Measurements from ENCODE around the gene ROR1.

ROR1 gene

DNA sequence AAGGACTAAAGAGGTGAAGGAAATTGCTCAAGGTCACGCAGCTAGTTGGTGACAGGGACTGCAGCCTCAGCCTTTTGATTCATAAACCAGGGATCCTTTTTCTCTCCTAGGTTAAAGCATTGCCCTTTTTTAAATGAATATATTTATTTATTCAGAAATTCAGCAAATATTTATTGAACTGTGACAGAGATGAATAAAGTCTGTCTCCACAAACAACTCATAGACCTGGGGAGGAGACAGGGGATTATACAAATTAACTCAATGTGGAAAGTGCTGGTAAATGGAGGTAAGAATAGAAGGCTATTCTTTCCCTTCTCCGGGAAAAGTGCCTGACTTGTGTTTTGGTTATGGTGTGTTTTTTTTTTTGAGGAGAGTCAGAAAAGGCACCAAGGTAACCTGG, 110.7 kb downstream of the ROR1 start:
- Histone ChIP-seq H2BK12ac (ENCODE audit: low read length in 2 of 2) (no peak overlapping the region), H3K9ac (ENCODE audit: low read length) (no peak overlapping the region), H4K8ac (ENCODE audit: low read length) (no peak overlapping the region), H3K4me1 (ENCODE audit: control insufficient read depth, insufficient read depth, low read depth, low read length) (peaks cover 4% of the 10 kb centered on the region), H3K14ac (ENCODE audit: low read length in 2 of 2) (no peak overlapping the region), H4K91ac (ENCODE audit: low read length) (no peak overlapping the region), H2AK5ac (ENCODE audit: low read length, severe bottlenecking) (no peak overlapping the region), H3K4me2 (ENCODE audit: low read length, poor library complexity, severe bottlenecking) (no peak overlapping the region), H3K27me3 (ENCODE audit: control insufficient read depth in 1 of 2, insufficient read depth in 1 of 2, low read length in 2 of 2) (no peaks in the 10 kb centered on the region), H2AFZ (ENCODE audit: low read depth, low read length) (no peak overlapping the region), H3K79me1 (replicated peaks; ENCODE audit: low read length, poor library complexity, severe bottlenecking) (peaks cover 26% of the 10 kb centered on the region), H3K23ac (ENCODE audit: low read length in 2 of 2) (no peak overlapping the region), H3K18ac (ENCODE audit: low read depth in 1 of 2, low read length in 2 of 2) (no peak overlapping the region), H2BK120ac (ENCODE audit: low read depth, low read length) (no peak overlapping the region), H2BK15ac (ENCODE audit: low read depth, poor library complexity, severe bottlenecking) (no peak overlapping the region), H3K9me3 (ENCODE audit: control insufficient read depth, low read length) (no peaks in the 10 kb centered on the region), H2BK5ac (ENCODE audit: low read depth, low read length, poor library complexity, severe bottlenecking) (no peak overlapping the region), H3K27ac (ENCODE audit: low read length, poor library complexity, severe bottlenecking) (no peak overlapping the region), H3K4me3 (ENCODE audit: insufficient read depth in 1 of 2, low read depth in 1 of 2, low read length in 2 of 2) (no peak overlapping the region), H3K4ac (ENCODE audit: low read depth in 1 of 2, low read length in 2 of 2) (no peak overlapping the region), H3K36me3 (ENCODE audit: control insufficient read depth in 1 of 2, insufficient read depth in 2 of 2, low read depth in 1 of 2, low read length in 2 of 2) (no peaks in the 10 kb centered on the region)
- WGBS = 91% methylated on average over 1 of the region's 2 CpGs
- DNase-seq = no peak

DNA sequence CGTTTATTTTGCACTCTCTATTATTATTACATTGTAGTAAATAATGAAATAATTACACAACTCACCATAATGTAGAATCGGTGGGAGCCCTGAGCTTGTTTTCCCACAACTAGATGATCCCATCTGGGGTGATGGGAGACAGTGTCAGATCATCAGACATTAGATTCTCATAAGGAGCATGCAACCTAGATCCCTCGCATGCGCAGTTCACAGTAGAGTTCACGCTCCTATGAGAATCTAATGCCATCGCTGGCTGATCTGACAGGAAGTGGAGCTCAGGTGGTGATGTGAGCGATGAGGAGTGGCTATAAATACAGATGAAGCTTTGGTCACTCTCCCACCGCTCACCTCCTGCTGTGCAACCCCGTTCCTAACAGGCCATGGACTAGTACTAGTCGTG, 112.1 kb downstream of the ROR1 start:
- Histone ChIP-seq H2AK5ac (ENCODE audit: low read length, severe bottlenecking) (no peak overlapping the region), H3K9ac (ENCODE audit: low read length) (no peak overlapping the region), H2BK12ac (ENCODE audit: low read length in 2 of 2) (no peak overlapping the region), H3K27me3 (ENCODE audit: control insufficient read depth in 1 of 2, insufficient read depth in 1 of 2, low read length in 2 of 2) (no peaks in the 10 kb centered on the region), H2AFZ (ENCODE audit: low read depth, low read length) (no peak overlapping the region), H3K4me3 (ENCODE audit: insufficient read depth in 1 of 2, low read depth in 1 of 2, low read length in 2 of 2) (no peak overlapping the region), H4K8ac (ENCODE audit: low read length) (no peak overlapping the region), H2BK5ac (ENCODE audit: low read depth, low read length, poor library complexity, severe bottlenecking) (no peak overlapping the region), H3K36me3 (ENCODE audit: control insufficient read depth in 1 of 2, insufficient read depth in 2 of 2, low read depth in 1 of 2, low read length in 2 of 2) (no peaks in the 10 kb centered on the region), H3K23ac (ENCODE audit: low read length in 2 of 2) (no peak overlapping the region), H3K27ac (ENCODE audit: low read length, poor library complexity, severe bottlenecking) (no peak overlapping the region), H3K18ac (ENCODE audit: low read depth in 1 of 2, low read length in 2 of 2) (no peak overlapping the region), H3K79me1 (replicated peaks; ENCODE audit: low read length, poor library complexity, severe bottlenecking) (peaks cover 26% of the 10 kb centered on the region), H2BK120ac (ENCODE audit: low read depth, low read length) (no peak overlapping the region), H3K4ac (ENCODE audit: low read depth in 1 of 2, low read length in 2 of 2) (no peak overlapping the region), H3K9me3 (ENCODE audit: control insufficient read depth, low read length) (no peaks in the 10 kb centered on the region), H2BK15ac (ENCODE audit: low read depth, poor library complexity, severe bottlenecking) (no peak overlapping the region), H3K4me1 (ENCODE audit: control insufficient read depth, insufficient read depth, low read depth, low read length) (peaks cover 4% of the 10 kb centered on the region), H4K91ac (ENCODE audit: low read length) (no peak overlapping the region), H3K14ac (ENCODE audit: low read length in 2 of 2) (no peak overlapping the region), H3K4me2 (ENCODE audit: low read length, poor library complexity, severe bottlenecking) (no peak overlapping the region)
- WGBS = 98% methylated on average over 9 of the region's 10 CpGs
- DNase-seq = no peak

DNA sequence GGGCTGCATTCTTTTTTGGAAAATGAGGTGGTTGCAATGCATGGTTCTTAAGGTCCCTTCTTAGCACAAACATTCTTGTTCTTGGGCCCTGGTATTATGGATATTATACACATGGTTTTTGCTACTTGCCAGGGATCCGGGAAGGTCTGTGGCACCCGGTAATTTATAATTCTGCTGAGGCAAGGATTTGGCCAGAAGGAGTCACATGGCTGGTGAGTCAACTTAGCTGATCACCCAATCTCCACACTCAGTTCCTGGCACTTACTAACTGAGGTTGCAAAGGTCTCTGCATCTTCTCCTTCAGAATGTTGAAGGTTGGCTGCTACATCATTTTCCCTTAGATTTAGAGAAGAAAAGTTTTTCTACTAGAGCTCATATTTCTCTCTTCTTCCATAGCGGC, 112.5 kb downstream of the ROR1 start:
- Histone ChIP-seq H3K27me3 (ENCODE audit: control insufficient read depth in 1 of 2, insufficient read depth in 1 of 2, low read length in 2 of 2) (no peaks in the 10 kb centered on the region), H2BK120ac (ENCODE audit: low read depth, low read length) (no peak overlapping the region), H2BK5ac (ENCODE audit: low read depth, low read length, poor library complexity, severe bottlenecking) (no peak overlapping the region), H3K23ac (ENCODE audit: low read length in 2 of 2) (no peak overlapping the region), H3K36me3 (ENCODE audit: control insufficient read depth in 1 of 2, insufficient read depth in 2 of 2, low read depth in 1 of 2, low read length in 2 of 2) (no peaks in the 10 kb centered on the region), H3K4me1 (ENCODE audit: control insufficient read depth, insufficient read depth, low read depth, low read length) (peaks cover 4% of the 10 kb centered on the region), H2BK15ac (ENCODE audit: low read depth, poor library complexity, severe bottlenecking) (no peak overlapping the region), H3K4me3 (ENCODE audit: insufficient read depth in 1 of 2, low read depth in 1 of 2, low read length in 2 of 2) (no peak overlapping the region), H4K91ac (ENCODE audit: low read length) (no peak overlapping the region), H3K4me2 (ENCODE audit: low read length, poor library complexity, severe bottlenecking) (no peak overlapping the region), H3K79me1 (replicated peaks; ENCODE audit: low read length, poor library complexity, severe bottlenecking) (peaks cover 26% of the 10 kb centered on the region), H3K9ac (ENCODE audit: low read length) (no peak overlapping the region), H3K18ac (ENCODE audit: low read depth in 1 of 2, low read length in 2 of 2) (no peak overlapping the region), H2AFZ (ENCODE audit: low read depth, low read length) (no peak overlapping the region), H3K4ac (ENCODE audit: low read depth in 1 of 2, low read length in 2 of 2) (no peak overlapping the region), H3K9me3 (ENCODE audit: control insufficient read depth, low read length) (no peaks in the 10 kb centered on the region), H4K8ac (ENCODE audit: low read length) (no peak overlapping the region), H2BK12ac (ENCODE audit: low read length in 2 of 2) (no peak overlapping the region), H3K14ac (ENCODE audit: low read length in 2 of 2) (no peak overlapping the region), H3K27ac (ENCODE audit: low read length, poor library complexity, severe bottlenecking) (no peak overlapping the region), H2AK5ac (ENCODE audit: low read length, severe bottlenecking) (no peak overlapping the region)
- DNase-seq = no peak
- 97% methylated on average over 2 of the region's 3 CpGs for WGBS

- Histone ChIP-seq H3K4me3 (ENCODE audit: insufficient read depth in 1 of 2, low read depth in 1 of 2, low read length in 2 of 2) (no peak overlapping the region), H2BK120ac (ENCODE audit: low read depth, low read length) (no peak overlapping the region), H4K91ac (ENCODE audit: low read length) (no peak overlapping the region), H4K8ac (ENCODE audit: low read length) (no peak overlapping the region), H2BK12ac (ENCODE audit: low read length in 2 of 2) (no peak overlapping the region), H3K36me3 (ENCODE audit: control insufficient read depth in 1 of 2, insufficient read depth in 2 of 2, low read depth in 1 of 2, low read length in 2 of 2) (no peaks in the 10 kb centered on the region), H3K27ac (ENCODE audit: low read length, poor library complexity, severe bottlenecking) (no peak overlapping the region), H2BK5ac (ENCODE audit: low read depth, low read length, poor library complexity, severe bottlenecking) (no peak overlapping the region), H3K4me2 (ENCODE audit: low read length, poor library complexity, severe bottlenecking) (no peak overlapping the region), H2AK5ac (ENCODE audit: low read length, severe bottlenecking) (no peak overlapping the region), H3K9me3 (ENCODE audit: control insufficient read depth, low read length) (no peaks in the 10 kb centered on the region), H3K9ac (ENCODE audit: low read length) (no peak overlapping the region), H3K4me1 (ENCODE audit: control insufficient read depth, insufficient read depth, low read depth, low read length) (peaks cover 8% of the 10 kb centered on the region), H3K18ac (ENCODE audit: low read depth in 1 of 2, low read length in 2 of 2) (no peak overlapping the region), H3K4ac (ENCODE audit: low read depth in 1 of 2, low read length in 2 of 2) (no peak overlapping the region), H3K27me3 (ENCODE audit: control insufficient read depth in 1 of 2, insufficient read depth in 1 of 2, low read length in 2 of 2) (no peaks in the 10 kb centered on the region), H2BK15ac (ENCODE audit: low read depth, poor library complexity, severe bottlenecking) (no peak overlapping the region), H3K14ac (ENCODE audit: low read length in 2 of 2) (no peak overlapping the region), H2AFZ (ENCODE audit: low read depth, low read length) (no peak overlapping the region), H3K23ac (ENCODE audit: low read length in 2 of 2) (no peak overlapping the region), H3K79me1 (replicated peaks; ENCODE audit: low read length, poor library complexity, severe bottlenecking) (peaks cover 21% of the 10 kb centered on the region)
- DNase-seq = no peak
- 96% methylated on average over 1 of the region's 2 CpGs for WGBS
Observed at GRCh38 chr1:63887809-63888208, 114.0 kb downstream of the ROR1 start.
